Thyroid gland (tissue), 4 donors: Measurements from ENCODE around the gene CC2D2A.

Experiments used
- POLR2A ChIP-seq, 2 donors: fragments of 450-650 bp; IDR thresholded peaks; one replicate each; pipeline ENCODE4 v1.6.1; 2017; ENCODE audit warnings: antibody characterized with exemption in 2 of 2, mild to moderate bottlenecking in 2 of 2, moderate library complexity in 1 of 2
- TF ChIP-seq, protein P1 (sequence below), 6 experiments: fragments of 200-600 bp in 3 of 6; fragments of 450-650 bp in 3 of 6; sonication (generic) in 3 of 6; IDR thresholded peaks; one replicate each; pipeline ENCODE4 v1.5.1; 2016 to 2019; ENCODE audit warnings: antibody characterized with exemption in 6 of 6, mild to moderate bottlenecking in 2 of 6, inconsistent platforms in 1 of 6, moderate library complexity in 1 of 6

DNA sequence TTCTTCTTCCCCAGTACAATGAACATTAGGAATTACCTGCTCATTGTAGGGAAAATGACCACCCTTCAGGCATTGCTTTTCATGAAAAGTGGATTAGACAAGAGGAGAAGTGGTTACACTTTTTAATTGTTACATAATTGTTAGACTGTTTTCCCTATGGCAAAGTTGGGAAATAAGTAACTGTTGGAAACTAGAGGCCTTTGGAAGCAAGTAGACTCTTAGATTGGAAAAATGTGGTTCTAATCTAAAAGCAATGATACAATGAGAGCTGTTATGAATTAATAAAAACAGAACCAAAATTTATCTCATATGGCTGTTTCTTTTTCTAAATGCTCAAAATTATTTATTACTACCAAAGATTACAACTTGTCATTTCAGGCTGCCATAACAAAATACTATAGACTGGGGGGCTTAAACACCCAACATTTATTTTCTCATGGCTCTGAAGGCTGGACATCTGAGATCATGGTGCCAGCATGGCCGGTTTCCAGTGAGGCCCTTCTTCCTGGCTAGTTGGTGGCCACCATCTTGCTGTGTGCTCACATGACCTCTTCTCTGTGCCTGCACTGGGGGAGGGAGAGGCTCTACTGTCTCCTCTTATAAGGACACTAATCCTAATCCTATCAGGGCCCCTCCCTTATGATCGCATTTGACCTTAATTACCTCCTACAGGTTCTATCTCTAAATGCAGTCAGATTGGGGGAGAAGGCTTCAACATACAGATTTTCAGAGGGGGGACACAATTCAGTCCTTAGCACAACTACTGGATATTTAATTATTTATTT, 12.5 kb downstream of the CC2D2A start:
- TF ChIP-seq, protein P1, sequence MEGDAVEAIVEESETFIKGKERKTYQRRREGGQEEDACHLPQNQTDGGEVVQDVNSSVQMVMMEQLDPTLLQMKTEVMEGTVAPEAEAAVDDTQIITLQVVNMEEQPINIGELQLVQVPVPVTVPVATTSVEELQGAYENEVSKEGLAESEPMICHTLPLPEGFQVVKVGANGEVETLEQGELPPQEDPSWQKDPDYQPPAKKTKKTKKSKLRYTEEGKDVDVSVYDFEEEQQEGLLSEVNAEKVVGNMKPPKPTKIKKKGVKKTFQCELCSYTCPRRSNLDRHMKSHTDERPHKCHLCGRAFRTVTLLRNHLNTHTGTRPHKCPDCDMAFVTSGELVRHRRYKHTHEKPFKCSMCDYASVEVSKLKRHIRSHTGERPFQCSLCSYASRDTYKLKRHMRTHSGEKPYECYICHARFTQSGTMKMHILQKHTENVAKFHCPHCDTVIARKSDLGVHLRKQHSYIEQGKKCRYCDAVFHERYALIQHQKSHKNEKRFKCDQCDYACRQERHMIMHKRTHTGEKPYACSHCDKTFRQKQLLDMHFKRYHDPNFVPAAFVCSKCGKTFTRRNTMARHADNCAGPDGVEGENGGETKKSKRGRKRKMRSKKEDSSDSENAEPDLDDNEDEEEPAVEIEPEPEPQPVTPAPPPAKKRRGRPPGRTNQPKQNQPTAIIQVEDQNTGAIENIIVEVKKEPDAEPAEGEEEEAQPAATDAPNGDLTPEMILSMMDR (IDR thresholded peaks at IDR 0.05), result no peak
- TF ChIP-seq POLR2A (IDR thresholded peaks at IDR 0.05), result no peak
